Fibroblast of pulmonary artery (primary cell): ENCODE measurements around the gene SLC22A4.

ENCODE experiments used
- DNase-seq: peaks from one replicate; pipeline ENCODE4 v3.0.0-alpha.2; 2010; ENCODE audit warnings: low read depth
- H3K4me3 ChIP-seq: replicated peaks from 2 replicates; pipeline ENCODE4 v1.5.1; 2011; ENCODE audit warnings: low read depth, mild to moderate bottlenecking, control low read depth, low read length, moderate library complexity
- TF ChIP-seq, protein P1 (sequence below): IDR thresholded peaks from 2 replicates; pipeline ENCODE4 v1.5.1; 2011; ENCODE audit warnings: mild to moderate bottlenecking, control low read depth, low read length, inconsistent platforms; ENCODE audit errors: missing control alignments

The SLC22A4 gene

DNA sequence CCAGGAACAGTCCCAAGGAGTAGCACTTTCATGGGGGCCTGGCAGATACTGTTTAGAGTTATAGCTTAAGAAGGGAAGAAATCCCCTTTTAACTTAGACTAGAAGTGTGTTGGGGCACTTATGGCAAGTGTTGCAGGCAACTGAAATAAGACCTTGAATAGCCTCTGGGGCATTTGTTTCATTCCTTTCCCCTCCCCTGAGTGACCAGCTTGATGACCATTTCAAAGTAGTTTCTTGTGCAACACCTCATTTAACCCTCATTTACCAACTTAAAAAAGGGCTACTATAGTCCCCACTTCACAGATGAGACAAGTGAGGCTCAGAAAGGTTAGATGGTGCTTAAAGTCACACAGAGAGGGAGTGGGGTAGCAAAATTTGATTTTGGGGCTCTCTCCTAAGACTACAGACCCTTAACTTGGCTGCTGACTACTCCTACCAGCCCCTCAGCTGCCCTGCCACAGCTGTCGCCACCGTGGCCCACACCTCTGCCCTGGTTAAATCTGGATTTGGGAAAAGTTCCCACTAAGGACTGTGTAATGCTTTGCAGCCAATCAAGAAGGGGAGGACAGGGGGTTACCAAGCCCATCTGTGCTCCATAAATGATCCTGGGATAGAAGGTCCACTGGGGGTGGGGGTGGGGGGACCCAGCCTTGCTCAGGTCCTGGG lies 31.2 kb upstream of the SLC22A4 start:
- no peak overlapping the region for H3K4me3 ChIP-seq
- TF ChIP-seq, protein P1, sequence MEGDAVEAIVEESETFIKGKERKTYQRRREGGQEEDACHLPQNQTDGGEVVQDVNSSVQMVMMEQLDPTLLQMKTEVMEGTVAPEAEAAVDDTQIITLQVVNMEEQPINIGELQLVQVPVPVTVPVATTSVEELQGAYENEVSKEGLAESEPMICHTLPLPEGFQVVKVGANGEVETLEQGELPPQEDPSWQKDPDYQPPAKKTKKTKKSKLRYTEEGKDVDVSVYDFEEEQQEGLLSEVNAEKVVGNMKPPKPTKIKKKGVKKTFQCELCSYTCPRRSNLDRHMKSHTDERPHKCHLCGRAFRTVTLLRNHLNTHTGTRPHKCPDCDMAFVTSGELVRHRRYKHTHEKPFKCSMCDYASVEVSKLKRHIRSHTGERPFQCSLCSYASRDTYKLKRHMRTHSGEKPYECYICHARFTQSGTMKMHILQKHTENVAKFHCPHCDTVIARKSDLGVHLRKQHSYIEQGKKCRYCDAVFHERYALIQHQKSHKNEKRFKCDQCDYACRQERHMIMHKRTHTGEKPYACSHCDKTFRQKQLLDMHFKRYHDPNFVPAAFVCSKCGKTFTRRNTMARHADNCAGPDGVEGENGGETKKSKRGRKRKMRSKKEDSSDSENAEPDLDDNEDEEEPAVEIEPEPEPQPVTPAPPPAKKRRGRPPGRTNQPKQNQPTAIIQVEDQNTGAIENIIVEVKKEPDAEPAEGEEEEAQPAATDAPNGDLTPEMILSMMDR, result no peak
- DNase-seq, result no peak

DNA sequence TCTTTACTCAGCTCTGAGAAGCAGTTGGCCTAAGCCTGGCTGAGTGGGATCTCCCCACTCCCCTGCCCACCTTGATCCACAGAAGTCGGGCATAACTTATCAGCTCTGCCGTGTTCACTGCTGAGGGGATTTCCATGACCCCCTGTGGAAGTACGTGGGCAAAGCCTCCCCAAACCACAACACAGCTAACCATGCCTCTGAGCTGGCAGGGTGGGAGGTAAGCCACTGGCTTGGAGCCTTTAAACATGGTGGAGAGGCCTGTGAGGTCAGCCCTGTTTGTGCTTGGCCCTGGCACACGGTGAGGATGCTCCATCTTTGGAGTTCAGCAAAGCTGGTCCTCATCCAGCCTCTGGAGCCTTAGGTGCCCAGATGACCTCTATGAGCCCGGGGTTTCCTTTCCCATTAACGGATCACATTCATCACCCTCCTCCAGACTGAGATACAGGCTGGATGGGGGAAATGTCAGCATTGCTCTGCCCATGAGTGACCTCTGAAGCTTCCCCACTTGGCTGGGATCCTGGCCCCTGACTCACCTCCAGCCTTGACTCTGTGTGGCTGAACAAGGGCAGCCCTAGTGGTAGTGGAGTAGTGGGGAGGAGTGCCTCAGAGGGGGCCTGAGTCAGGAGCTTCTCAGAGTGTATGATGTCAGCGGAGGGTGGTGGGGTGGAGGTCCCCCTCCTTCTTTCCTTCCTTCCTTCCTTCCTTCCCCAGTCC lies 30.5 kb upstream of the SLC22A4 start:
- no peak overlapping the region for H3K4me3 ChIP-seq
- TF ChIP-seq, protein P1, result peak; percentile 12

DNA sequence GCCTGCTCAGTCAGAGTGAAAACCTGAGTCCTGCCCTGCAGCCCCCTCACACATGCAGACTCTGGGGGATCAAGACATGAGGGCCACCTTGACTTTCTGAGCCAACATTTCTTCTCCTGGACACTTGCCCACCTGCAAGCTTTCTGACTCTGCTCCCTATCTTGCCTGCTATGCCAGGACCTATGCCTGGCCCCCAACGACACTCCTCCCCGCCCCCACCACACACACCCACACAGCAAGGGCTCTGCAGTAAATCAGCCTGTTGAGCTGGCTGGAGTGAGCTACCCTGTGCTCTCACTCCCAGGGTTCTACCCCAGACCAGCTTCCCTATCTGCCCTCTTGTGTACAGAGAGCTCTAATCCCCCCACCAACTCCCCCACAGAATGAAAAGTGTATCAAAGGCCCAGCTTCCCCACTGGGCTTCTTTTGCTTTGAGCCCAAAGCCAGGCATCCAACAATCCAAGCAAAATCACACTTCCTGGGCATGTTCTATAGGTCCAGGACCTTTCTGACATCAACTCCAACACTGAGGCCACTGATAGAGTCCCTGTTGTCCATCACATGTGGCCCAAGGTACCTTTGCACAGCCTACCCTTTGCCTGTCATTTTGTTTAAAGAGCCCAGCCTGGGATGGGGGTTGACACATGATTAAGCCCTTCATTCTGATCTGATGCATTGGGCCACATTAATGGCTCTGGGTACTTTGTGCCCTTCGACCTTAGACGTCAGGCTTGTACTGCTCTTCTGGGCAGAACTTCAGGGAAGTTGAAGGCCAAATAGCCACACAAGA lies 29.5 kb upstream of the SLC22A4 start:
- TF ChIP-seq, protein P1, result no peak
- H3K4me3 ChIP-seq, result no peak overlapping the region
- no peak for DNase-seq

More for the DNA sequence above, 30.5 kb upstream of the SLC22A4 start:
- DNase-seq, result peak; percentile 69

DNA sequence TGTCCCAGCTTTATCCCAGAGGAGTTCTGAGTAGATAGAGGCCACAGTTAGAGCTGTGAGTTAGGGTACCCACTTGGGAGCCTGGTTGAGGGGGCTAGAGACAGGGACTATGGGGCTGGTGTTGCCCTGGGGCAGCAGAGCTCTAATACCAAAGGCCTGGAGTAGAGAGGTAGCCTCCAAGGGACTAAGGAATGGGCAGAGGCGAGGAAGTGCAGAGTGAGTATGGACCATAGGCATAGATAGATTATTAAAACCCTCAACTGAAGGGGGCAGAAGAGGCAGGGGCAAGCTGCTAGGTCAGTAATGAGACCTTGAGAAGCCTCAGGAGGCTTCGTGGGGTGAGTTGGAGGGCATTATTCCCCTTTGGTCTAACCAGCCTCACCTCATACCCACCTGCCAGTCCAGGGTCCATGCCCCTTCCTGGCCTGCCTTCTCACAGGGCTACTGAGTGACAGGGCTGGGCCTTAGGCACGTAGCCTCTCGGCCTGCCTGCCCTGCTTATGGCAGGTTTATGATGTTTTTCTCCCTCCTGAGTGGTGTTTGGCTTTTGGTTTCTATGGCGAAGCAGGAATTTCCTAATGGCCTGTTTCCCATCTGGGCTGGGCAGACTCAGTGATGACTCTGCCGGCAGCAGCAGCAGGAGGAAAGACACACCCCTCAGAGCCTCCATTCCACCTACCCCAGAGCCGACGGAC lies 28.7 kb upstream of the SLC22A4 start:
- peak; percentile 96 for DNase-seq

DNA sequence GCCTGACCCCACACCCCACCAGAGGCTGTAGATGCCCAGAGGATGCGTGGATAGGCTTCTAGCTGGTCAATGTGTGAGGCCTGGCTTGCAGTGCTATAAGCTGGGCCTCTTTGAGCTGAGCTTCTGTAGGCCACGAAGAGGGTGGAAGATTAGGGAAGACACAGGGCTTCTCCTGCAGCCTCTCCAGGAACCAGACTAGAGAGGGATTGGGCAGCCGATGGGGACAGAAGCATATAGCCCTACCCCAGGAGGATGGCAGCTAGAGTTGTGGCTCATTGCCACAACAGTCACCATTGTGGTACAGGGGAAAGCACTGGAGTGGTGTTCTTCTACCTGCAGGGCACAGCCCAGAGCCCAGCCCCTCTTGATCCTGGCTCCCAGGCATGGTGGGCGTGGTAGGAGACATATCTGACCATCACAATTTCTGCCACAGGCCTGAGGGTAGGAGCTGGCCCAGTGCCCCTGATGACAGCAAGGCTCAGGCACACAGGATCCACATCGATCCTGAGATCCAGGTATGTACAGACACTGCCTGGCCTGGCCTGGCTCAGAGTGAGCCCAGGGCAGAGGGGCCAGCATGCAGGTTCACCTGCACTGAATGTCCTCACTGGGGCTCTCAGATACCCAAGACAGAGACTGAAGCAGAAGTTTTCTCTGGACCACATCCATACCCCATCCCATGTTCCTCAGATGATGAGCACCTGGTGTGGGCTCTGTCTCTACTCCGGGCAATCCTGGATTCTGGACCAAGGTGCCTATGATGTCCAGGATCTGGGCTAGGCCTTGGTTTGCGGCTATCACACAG lies 28.0 kb upstream of the SLC22A4 start:
- DNase-seq, result no peak
- TF ChIP-seq, protein P1, result no peak
- H3K4me3 ChIP-seq, result no peak overlapping the region

More for the DNA sequence above, 28.7 kb upstream of the SLC22A4 start:
- TF ChIP-seq, protein P1, result peak; percentile 8
- H3K4me3 ChIP-seq, result no peak overlapping the region

DNA sequence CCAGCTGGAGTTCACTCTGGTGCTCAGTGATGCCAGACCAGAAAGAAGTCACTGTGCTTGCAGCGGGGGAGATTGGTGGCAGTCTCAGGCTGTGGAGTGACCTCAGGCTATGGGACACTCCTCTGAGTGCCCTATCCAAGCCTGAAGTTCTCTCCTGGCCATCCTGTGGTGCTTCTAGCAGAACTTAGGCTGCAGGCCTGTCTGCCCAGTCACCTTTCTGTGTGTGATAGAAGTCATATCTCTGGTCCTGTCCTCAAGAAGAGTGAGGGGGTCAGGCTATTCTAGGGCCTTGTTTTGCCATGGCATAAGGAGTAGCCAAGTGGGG lies 27.4 kb upstream of the SLC22A4 start:
- no peak for DNase-seq
- TF ChIP-seq, protein P1, result no peak
- no peak overlapping the region for H3K4me3 ChIP-seq
